C4-2B (cell line): ENCODE results near the gene SARM1.

Experiments used
- H3K27ac ChIP-seq: fragments of 450-650 bp; 2 replicates; pipeline ENCODE4 v1.5.1; 2017
- ZFX ChIP-seq: fragments of 450-650 bp; IDR thresholded peaks from 2 replicates; pipeline ENCODE4 v1.6.1; 2017
- TF ChIP-seq, protein P1 (sequence below): fragments of 450-650 bp; conservative IDR thresholded peaks from 2 replicates; pipeline ENCODE4 v1.5.1; 2017; ENCODE audit warnings: mild to moderate bottlenecking

Gene SARM1

DNA sequence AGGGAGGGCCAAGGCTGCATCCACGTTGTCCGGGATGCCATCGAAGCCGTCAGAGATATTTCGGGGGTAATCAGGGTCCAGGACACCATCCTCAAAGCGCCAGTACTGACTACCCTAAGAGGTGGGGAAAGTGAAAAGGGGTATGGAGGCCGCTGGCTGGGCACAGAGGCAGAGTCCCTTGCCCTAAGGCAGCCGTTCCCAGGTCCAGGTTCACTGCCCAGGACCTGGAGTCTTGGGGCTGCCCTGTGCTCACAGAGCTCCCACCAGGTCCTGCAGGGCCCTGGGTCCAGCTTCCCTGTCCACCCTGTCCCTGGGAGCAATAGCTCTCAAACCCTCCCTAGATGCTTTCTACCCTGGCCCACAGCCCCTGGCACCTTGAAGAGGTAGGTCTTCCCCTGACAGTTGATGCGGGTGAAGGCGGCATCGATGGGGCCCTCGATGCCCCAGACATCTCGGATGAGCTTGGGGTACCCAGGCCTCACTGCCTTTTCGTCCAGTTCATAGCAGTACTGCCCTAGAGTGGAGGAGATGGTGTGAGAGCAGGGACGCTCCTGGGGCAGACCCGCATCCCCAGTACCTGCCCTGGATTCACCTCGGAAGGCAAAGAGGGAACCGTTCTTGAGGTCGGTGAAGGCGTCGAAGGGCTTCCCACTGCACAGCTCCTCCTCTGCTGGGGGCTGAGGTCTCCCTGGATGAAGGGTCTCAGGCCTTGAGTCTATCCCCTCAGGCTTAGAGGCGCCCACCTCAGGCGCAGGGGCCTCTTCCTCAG, 2.4 kb upstream of the SARM1 start:
- no peak for TF ChIP-seq ZFX
- TF ChIP-seq, protein P1, sequence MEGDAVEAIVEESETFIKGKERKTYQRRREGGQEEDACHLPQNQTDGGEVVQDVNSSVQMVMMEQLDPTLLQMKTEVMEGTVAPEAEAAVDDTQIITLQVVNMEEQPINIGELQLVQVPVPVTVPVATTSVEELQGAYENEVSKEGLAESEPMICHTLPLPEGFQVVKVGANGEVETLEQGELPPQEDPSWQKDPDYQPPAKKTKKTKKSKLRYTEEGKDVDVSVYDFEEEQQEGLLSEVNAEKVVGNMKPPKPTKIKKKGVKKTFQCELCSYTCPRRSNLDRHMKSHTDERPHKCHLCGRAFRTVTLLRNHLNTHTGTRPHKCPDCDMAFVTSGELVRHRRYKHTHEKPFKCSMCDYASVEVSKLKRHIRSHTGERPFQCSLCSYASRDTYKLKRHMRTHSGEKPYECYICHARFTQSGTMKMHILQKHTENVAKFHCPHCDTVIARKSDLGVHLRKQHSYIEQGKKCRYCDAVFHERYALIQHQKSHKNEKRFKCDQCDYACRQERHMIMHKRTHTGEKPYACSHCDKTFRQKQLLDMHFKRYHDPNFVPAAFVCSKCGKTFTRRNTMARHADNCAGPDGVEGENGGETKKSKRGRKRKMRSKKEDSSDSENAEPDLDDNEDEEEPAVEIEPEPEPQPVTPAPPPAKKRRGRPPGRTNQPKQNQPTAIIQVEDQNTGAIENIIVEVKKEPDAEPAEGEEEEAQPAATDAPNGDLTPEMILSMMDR, result no peak
- no peak overlapping the region for H3K27ac ChIP-seq

GRCh38 chr17:28369684-28370034, 1.8 kb upstream of the SARM1 start:
- TF ChIP-seq, protein P1, result no peak
- TF ChIP-seq ZFX, result no peak
- no peak overlapping the region; the same call in 1 of the 2 replicates for H3K27ac ChIP-seq

DNA sequence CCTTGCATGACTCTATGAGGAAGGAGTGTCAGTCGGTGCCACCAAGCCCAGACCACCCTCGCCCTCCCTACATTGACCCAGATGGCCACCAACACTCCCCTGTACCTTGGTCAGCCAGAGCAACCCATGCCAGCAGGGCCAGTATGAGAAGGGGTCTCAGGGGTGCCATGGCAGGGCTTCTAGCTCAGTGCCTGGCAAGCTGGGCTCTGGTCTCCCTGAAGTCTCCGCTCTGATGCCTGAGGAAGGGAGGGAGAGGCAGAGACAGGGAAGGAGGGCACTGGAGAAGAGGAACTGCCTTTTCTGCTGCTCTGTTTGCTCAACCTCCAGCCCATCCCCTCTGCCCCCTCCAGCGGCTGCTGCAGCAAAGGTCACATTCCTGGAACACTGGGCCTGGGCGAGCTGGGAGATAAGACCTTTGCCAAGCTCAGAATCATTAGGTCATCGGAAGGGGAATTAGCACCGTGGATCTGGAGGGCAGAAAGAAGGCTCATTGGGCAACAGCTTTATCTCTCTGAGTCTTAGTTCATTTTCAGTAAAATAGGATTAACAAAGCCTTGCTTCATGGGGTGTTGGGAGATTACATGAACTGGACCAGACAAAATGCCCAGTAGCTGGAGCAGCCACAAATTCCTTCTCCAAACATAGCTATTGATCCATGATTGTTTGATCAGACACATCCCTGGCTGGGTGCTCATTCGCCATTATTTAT, 1.3 kb upstream of the SARM1 start, which contains the start of gene VTN:
TSS of gene VTN (minus strand) at position 273 of the 709 bp plus-strand sequence. CDS start at position 169, 104 bp downstream.
- no peak within 1 kb of the TSS; the same call in 1 of the 2 replicates for H3K27ac ChIP-seq
- no peak for TF ChIP-seq ZFX
- TF ChIP-seq, protein P1, result no peak

DNA sequence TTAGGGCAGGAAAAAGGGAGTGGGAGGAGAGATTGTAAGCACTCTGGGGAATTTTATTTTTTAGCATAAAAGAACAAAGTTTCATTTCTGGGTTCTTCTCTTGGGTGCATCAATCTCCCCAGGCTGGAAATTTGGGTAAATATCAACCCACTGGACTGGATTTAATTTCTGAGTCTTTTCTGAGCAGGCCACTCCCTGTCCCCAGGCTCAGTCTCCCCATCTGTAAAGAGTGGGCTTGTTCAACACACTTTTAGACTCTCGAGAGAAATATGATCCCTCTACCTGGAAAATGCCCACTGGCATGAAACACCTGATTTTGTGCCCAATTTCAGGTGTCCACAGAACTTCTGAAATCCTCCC, 770 bp upstream of the SARM1 start:
- TF ChIP-seq ZFX, result no peak
- TF ChIP-seq, protein P1, result no peak
- H3K27ac ChIP-seq, result no peak overlapping the region; the same call in 1 of the 2 replicates

DNA sequence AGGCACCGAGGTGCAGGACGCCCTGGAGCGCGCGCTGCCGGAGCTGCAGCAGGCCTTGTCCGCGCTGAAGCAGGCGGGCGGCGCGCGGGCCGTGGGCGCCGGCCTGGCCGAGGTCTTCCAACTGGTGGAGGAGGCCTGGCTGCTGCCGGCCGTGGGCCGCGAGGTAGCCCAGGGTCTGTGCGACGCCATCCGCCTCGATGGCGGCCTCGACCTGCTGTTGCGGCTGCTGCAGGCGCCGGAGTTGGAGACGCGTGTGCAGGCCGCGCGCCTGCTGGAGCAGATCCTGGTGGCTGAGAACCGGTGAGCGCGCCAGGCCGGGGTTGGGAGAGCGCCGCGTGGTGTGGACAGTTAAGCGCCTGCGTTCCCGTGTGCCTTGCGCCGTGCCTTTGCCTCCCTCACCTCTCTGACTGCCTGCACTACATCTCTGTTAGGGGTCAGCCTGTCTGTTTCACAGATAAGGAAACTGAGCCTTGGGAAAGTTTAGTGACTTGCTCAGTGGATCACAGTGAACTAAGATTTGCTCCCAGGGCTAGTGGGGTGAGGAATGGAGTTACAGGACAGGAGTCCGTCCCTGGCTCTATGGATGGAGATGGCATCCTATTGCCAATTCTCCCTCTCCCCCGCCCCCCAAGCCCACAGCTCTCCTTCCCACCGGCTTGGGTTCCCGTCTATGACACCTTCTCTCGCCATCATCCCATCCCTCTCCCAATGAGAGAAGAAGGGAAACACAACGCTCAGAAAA, 880 bp downstream of the SARM1 start:
- TF ChIP-seq, protein P1, result no peak
- TF ChIP-seq ZFX, result no peak
- H3K27ac ChIP-seq, result no peak overlapping the region

GRCh38 chr17:28372945-28373274, 1.4 kb downstream of the SARM1 start:
- no peak for TF ChIP-seq ZFX
- TF ChIP-seq, protein P1, result no peak
- no peak overlapping the region for H3K27ac ChIP-seq
